GM13976 (cell line): ENCODE data around the gene GRID1.

Source experiments
- DNase-seq: peaks from one replicate; pipeline ENCODE4 v3.0.0; 2012; ENCODE audit warnings: low spot score
- CTCF ChIP-seq: IDR thresholded peaks from 2 replicates; pipeline ENCODE4 v1.5.1; 2012; ENCODE audit warnings: borderline replicate concordance, mild to moderate bottlenecking; ENCODE audit not compliant: insufficient read depth; ENCODE audit errors: extremely low read depth, missing control alignments, control extremely low read depth
- in situ Hi-C: fragments of 300-500 bp; cut with MboI; formaldehyde crosslinking; loops from one replicate; pipeline ENCODE4 v1.12.0; 2022; ENCODE audit warnings: low sequenced_read_pairs, mixed read lengths, inconsistent platforms; ENCODE audit not compliant: unreplicated experiment

The GRID1 gene

DNA sequence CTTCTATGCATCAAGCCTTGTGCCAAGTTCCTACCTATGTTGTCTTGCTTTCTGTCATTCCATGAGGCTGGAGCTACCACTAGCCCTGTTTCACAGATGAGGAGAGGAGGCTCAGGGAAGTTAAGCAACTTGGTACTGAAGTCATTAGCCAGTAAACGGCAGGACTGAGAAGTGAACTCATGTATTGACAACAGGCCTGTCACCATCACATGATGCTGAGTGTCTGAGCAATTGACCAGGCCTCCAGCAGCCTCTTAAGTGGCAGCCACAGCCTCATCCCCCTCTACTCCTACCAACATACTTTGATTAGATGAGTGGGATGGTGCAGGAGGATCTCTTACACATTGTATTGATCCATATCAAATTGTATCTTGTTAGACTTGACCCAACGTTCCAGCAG, 317.6 kb downstream of the GRID1 start:
- no peak for DNase-seq
- in situ Hi-C loops: no loop called here
- TF ChIP-seq CTCF: no peak

GRCh38 chr10:86048571-86048970, 318.0 kb downstream of the GRID1 start:
- DNase-seq: no peak
- in situ Hi-C loops: no loop called here
- no peak for TF ChIP-seq CTCF

DNA sequence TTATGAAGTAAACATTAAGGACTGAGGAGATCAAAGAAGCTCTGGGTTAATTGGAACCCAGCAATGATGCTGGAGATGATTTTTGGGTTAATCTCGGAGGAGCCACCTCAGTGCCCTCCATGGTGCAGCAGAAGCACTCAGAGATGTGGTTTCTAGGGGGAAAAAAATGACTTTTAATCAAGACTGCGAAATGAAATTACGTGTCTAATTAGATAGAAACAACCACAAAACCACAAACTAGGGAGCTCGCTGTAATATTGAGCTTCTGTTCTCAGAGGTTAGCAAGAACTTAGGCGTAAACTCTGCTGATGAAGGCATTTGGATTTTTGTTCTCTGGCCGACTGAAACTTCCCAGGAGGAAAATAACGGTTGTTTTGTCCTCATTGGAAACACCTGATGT, 319.0 kb downstream of the GRID1 start:
- DNase-seq: no peak
- TF ChIP-seq CTCF: no peak
- in situ Hi-C loops: no loop called here

DNA sequence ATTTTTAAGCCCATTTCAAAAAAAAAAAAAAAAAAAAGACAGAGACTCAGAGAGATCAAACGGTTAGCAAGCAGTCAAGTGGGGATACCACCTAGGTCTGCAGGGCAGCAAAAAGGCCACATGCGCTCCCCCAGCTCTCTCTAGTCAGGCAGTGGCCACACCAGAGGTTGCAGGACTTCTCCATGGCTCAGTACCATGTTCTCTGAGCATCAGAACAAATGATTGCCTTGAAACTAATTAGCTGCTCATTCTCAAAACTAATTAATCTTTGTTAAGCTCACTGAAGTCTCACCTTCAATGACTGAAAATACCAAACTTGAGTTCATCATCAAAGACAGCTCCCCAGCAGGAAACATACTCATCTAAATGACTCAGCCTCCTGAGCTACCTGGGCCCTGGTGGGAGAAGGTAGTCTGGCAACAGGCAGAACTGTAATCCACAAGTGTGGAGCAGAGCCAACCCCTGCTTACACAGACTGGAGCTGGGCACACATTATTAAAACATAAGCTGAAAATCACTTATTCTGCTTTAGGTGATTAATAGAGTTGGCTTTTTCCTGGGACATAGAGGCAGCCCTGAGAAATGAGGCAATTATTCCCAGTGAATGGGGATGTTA, 319.6 kb downstream of the GRID1 start:
- DNase-seq: no peak
- in situ Hi-C loops: no loop called here
- no peak for TF ChIP-seq CTCF

GRCh38 chr10:86045896-86046295, 320.7 kb downstream of the GRID1 start:
- in situ Hi-C loops: no loop called here
- TF ChIP-seq CTCF: no peak
- no peak for DNase-seq

- TF ChIP-seq CTCF: no peak
- in situ Hi-C loops: no loop called here
- DNase-seq: no peak
These were observed 322.6 kb downstream of the GRID1 start for GRCh38 chr10:86044029-86044428.

GRCh38 chr10:86043236-86043635, 323.4 kb downstream of the GRID1 start:
- in situ Hi-C loops: no loop called here
- DNase-seq: no peak
- no peak for TF ChIP-seq CTCF
